Peyer's patch (tissue), 4 donors: ENCODE data around the gene MPP7. TPM values are rescaled to one million over a fixed set of nuclear protein-coding genes. Genes with fewer than 3 reads are reported as not detected.
"Not testable (repeated sequence)": the region's sequence is repeated elsewhere in the genome, so short reads cannot be mapped to it uniquely, and the experiment has no call there.

Experiments used
- DNase-seq, 3 donors: peaks; one replicate each; pipeline ENCODE4 v3.0.0-alpha.2; 2017 to 2019
- H3K27ac ChIP-seq, 4 donors: fragments of 200-600 bp; sonication (generic); one replicate each; pipeline ENCODE4 v1.5.1; 2016 to 2019
- H3K27me3 ChIP-seq, 2 donors: fragments of 200-600 bp; sonication (generic); one replicate each; pipeline ENCODE4 v1.5.1; 2019
- H3K36me3 ChIP-seq, 3 donors: fragments of 200-600 bp; sonication (generic); one replicate each; pipeline ENCODE4 v1.5.1; 2016 to 2019
- H3K4me1 ChIP-seq, 4 donors: fragments of 200-600 bp; sonication (generic); one replicate each; pipeline ENCODE4 v1.5.1; 2016 to 2019
- H3K4me3 ChIP-seq, 4 donors: fragments of 200-600 bp; sonication (generic); 1 replicate in 3 of 4; 2 replicates in 1 of 4; pipeline ENCODE4 v1.5.1; 2016 to 2019; ENCODE audit warnings: mild to moderate bottlenecking in 1 of 4
- H3K9me3 ChIP-seq, 4 donors: fragments of 200-600 bp; sonication (generic); one replicate each; pipeline ENCODE4 v1.5.1; 2016 to 2019; ENCODE audit warnings: mild to moderate bottlenecking in 1 of 4
- CTCF ChIP-seq, 6 experiments: fragments of 450-650 bp in 4 of 6; fragments of 200-600 bp in 2 of 6; sonication (generic) in 1 of 6; IDR thresholded peaks; one replicate each; pipeline ENCODE4 v1.5.1; 2017 to 2019; ENCODE audit warnings: antibody characterized with exemption in 6 of 6, mild to moderate bottlenecking in 3 of 6, moderate library complexity in 1 of 6
- POLR2A ChIP-seq, 2 donors: fragments of 450-650 bp; IDR thresholded peaks; one replicate each; pipeline ENCODE4 v1.5.1; 2017; ENCODE audit warnings: antibody characterized with exemption in 2 of 2, mild to moderate bottlenecking in 2 of 2, moderate library complexity in 2 of 2
- total RNA-seq, 4 donors: library from RNA; depleted of rRNA; stranded (reverse); fragments of >200 nt; gene quantifications; one replicate each; pipeline ENCODE4 v1.1.0, GENCODE V29; 2016

MPP7 gene
- total RNA-seq, 4 donors from 2014 or later, result 9.9 to 15.4 (median 13.2) TPM

GRCh38 chr10:28320799-28321198, 17.9 kb upstream of the MPP7 start:
- DNase-seq, result no peak
- no peak for TF ChIP-seq CTCF (IDR thresholded peaks at IDR 0.05)
- TF ChIP-seq POLR2A (IDR thresholded peaks at IDR 0.05), result no peak
- no peaks in the 10 kb centered on the region for H3K27me3 ChIP-seq
- H3K4me3 ChIP-seq, result no peak overlapping the region
- no peak overlapping the region for H3K27ac ChIP-seq
- no peaks in the 10 kb centered on the region for H3K4me1 ChIP-seq
- no peaks in the 10 kb centered on the region for H3K36me3 ChIP-seq
- no peaks in the 10 kb centered on the region for H3K9me3 ChIP-seq

GRCh38 chr10:28320090-28320489, 17.2 kb upstream of the MPP7 start:
- TF ChIP-seq POLR2A (IDR thresholded peaks at IDR 0.05) (no peak), CTCF (IDR thresholded peaks at IDR 0.05) (no peak)
- Histone ChIP-seq H3K4me1 (no peaks in the 10 kb centered on the region), H3K9me3 (no peaks in the 10 kb centered on the region), H3K4me3 (no peak overlapping the region), H3K27me3 (no peaks in the 10 kb centered on the region), H3K27ac (no peak overlapping the region), H3K36me3 (no peaks in the 10 kb centered on the region)
- DNase-seq, result no peak

- H3K27ac ChIP-seq, DNase-seq, H3K4me3 ChIP-seq, H3K27me3 ChIP-seq, H3K4me1 ChIP-seq, H3K36me3 ChIP-seq, H3K9me3 ChIP-seq: not testable (repeated sequence)
Observed at GRCh38 chr10:28319061-28319460, 16.2 kb upstream of the MPP7 start.

- Histone ChIP-seq H3K27ac (no peak overlapping the region), H3K4me3 (no peak overlapping the region), H3K4me1 (no peaks in the 10 kb centered on the region), H3K9me3 (no peaks in the 10 kb centered on the region), H3K27me3 (no peaks in the 10 kb centered on the region), H3K36me3 (no peaks in the 10 kb centered on the region)
- TF ChIP-seq POLR2A (IDR thresholded peaks at IDR 0.05), result no peak
- TF ChIP-seq CTCF (IDR thresholded peaks at IDR 0.05), result no peak
- no peak for DNase-seq
Observed at GRCh38 chr10:28318626-28319025, 15.8 kb upstream of the MPP7 start.

- TF ChIP-seq POLR2A (IDR thresholded peaks at IDR 0.05) (no peak), CTCF (IDR thresholded peaks at IDR 0.05) (no peak)
- Histone ChIP-seq H3K9me3 (no peaks in the 10 kb centered on the region), H3K36me3 (no peaks in the 10 kb centered on the region), H3K27me3 (no peaks in the 10 kb centered on the region), H3K4me1 (no peaks in the 10 kb centered on the region), H3K27ac (no peak overlapping the region), H3K4me3 (no peak overlapping the region)
- DNase-seq, result no peak
Observed at GRCh38 chr10:28317760-28318159, 14.9 kb upstream of the MPP7 start.

- Histone ChIP-seq H3K27ac (no peak overlapping the region), H3K27me3 (no peaks in the 10 kb centered on the region), H3K9me3 (no peaks in the 10 kb centered on the region), H3K4me1 (no peaks in the 10 kb centered on the region), H3K4me3 (no peak overlapping the region), H3K36me3 (no peaks in the 10 kb centered on the region)
- TF ChIP-seq CTCF (IDR thresholded peaks at IDR 0.05) (no peak), POLR2A (IDR thresholded peaks at IDR 0.05) (no peak)
- DNase-seq, result no peak
Observed at GRCh38 chr10:28316696-28317095, 13.8 kb upstream of the MPP7 start.
